ENCODE results near the gene COL2A1.

Gene COL2A1

GRCh38 chr12:48024735-48025134 lies 20.5 kb upstream of the COL2A1 start:
- Mint-ChIP-seq H3K4me3 (no peak overlapping the region), H3K4me1 (ENCODE audit: low read depth) (no peaks in the 10 kb centered on the region), H3K36me3 (ENCODE audit: low read depth) (no peaks in the 10 kb centered on the region), H3K9me3 (no peaks in the 10 kb centered on the region), H3K27me3 (ENCODE audit: low read depth) (peaks cover 31% of the 10 kb centered on the region), H3K27ac (no peak overlapping the region)

GRCh38 chr12:48023386-48023785 lies 19.1 kb upstream of the COL2A1 start:
- H3K27ac Mint-ChIP-seq: no peak overlapping the region
- H3K36me3 Mint-ChIP-seq (ENCODE audit: low read depth): no peaks in the 10 kb centered on the region
- peaks cover 39% of the 10 kb centered on the region for H3K27me3 Mint-ChIP-seq (ENCODE audit: low read depth)
- H3K4me1 Mint-ChIP-seq (ENCODE audit: low read depth): no peaks in the 10 kb centered on the region
- no peak overlapping the region for H3K4me3 Mint-ChIP-seq
- no peaks in the 10 kb centered on the region for H3K9me3 Mint-ChIP-seq

- Mint-ChIP-seq H3K4me1 (ENCODE audit: low read depth) (no peaks in the 10 kb centered on the region), H3K4me3 (no peak overlapping the region), H3K27me3 (ENCODE audit: low read depth) (peaks cover 44% of the 10 kb centered on the region), H3K27ac (no peak overlapping the region), H3K36me3 (ENCODE audit: low read depth) (no peaks in the 10 kb centered on the region), H3K9me3 (no peaks in the 10 kb centered on the region)
These were observed 18.6 kb upstream of the COL2A1 start for GRCh38 chr12:48022676-48023385.

DNA sequence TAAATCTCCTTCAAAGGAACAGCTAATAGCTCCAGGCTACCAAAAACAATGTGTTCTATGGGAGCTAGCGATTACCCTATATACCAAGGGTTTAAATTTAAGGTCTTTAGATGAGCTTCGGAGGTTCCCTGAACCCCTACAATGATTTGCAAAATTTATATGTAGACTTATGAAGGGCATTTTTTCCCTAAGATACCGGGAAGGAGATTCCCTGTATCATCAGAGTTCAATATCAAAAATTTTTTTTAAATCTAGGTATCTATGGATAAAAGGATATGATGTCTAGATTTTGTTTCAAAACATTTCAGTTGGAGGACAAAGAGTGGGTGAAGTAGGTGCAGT lies 17.9 kb upstream of the COL2A1 start:
- no peak overlapping the region for H3K27ac Mint-ChIP-seq
- H3K27me3 Mint-ChIP-seq (ENCODE audit: low read depth): peaks cover 47% of the 10 kb centered on the region
- H3K4me1 Mint-ChIP-seq (ENCODE audit: low read depth): no peaks in the 10 kb centered on the region
- no peak overlapping the region for H3K4me3 Mint-ChIP-seq
- no peaks in the 10 kb centered on the region for H3K36me3 Mint-ChIP-seq (ENCODE audit: low read depth)
- no peaks in the 10 kb centered on the region for H3K9me3 Mint-ChIP-seq

GRCh38 chr12:48021485-48022179 lies 17.4 kb upstream of the COL2A1 start:
- H3K9me3 Mint-ChIP-seq: no peaks in the 10 kb centered on the region
- no peak overlapping the region for H3K4me3 Mint-ChIP-seq
- no peaks in the 10 kb centered on the region for H3K36me3 Mint-ChIP-seq (ENCODE audit: low read depth)
- peaks cover 49% of the 10 kb centered on the region for H3K27me3 Mint-ChIP-seq (ENCODE audit: low read depth)
- H3K27ac Mint-ChIP-seq: no peak overlapping the region
- no peaks in the 10 kb centered on the region for H3K4me1 Mint-ChIP-seq (ENCODE audit: low read depth)

- Mint-ChIP-seq H3K36me3 (ENCODE audit: low read depth) (no peaks in the 10 kb centered on the region), H3K4me3 (no peak overlapping the region), H3K27me3 (ENCODE audit: low read depth) (peaks cover 52% of the 10 kb centered on the region), H3K9me3 (no peaks in the 10 kb centered on the region), H3K27ac (no peak overlapping the region), H3K4me1 (ENCODE audit: low read depth) (no peaks in the 10 kb centered on the region)
These were observed 15.5 kb upstream of the COL2A1 start for GRCh38 chr12:48019639-48020265.

DNA sequence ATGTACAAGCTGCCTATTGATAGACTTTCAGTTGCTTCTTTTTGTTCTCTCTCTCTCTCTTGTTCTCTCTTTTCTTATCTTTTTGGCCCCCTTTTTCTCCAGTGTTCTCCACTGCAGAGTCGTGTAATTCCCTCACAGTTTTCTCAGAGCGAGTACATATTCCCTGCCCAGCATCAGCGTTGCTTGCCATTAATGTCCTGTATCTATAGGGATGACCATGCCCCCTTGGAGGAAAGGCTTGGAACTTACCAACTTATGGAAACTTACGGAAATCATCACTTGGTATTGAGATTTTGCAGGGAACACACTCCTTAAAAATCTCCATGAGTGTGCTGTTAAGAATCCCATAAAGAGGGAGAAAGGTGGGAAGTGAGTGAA lies 14.3 kb upstream of the COL2A1 start:
- Mint-ChIP-seq H3K4me1 (ENCODE audit: low read depth) (no peaks in the 10 kb centered on the region), H3K9me3 (no peaks in the 10 kb centered on the region)

DNA sequence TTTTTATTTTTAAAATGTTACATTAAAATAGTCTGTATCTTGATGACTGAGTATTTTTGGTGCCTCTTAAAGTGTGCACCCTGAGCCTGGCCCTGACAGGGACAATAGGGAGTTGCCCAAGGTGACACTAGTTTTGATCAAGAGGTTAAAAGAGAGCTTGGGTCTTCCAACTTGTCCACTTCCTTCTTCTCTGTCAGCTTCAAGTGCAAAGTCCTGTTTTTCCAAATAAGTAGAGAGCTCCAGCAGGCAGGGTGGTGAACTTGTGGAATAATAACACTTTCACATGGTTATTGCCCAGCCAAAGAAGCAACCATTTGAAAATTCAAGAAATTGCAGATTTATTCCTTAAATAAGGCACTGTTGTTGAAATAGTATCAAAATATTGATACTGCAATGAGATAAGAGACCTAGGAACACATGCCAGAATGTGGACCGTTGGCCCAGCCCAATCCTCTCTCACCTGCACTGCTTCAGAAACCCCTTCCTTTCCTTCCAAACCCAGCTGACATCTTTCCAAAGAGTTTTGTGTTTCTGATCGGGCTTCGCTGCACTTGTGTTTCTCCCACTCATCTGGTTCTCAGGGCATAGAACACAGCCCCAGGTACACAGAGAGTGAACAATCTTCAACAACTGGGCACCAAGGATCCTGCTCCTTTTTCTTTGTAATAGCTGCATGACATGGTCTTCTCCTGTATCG lies 13.8 kb upstream of the COL2A1 start:
- peaks cover 51% of the 10 kb centered on the region for H3K27me3 Mint-ChIP-seq (ENCODE audit: low read depth)
- H3K4me1 Mint-ChIP-seq (ENCODE audit: low read depth): no peaks in the 10 kb centered on the region
- no peak overlapping the region for H3K4me3 Mint-ChIP-seq
- H3K27ac Mint-ChIP-seq: no peak overlapping the region
- no peaks in the 10 kb centered on the region for H3K9me3 Mint-ChIP-seq
- no peaks in the 10 kb centered on the region for H3K36me3 Mint-ChIP-seq (ENCODE audit: low read depth)

More for the DNA sequence above, 14.3 kb upstream of the COL2A1 start:
- no peak overlapping the region for H3K4me3 Mint-ChIP-seq
- peaks cover 53% of the 10 kb centered on the region for H3K27me3 Mint-ChIP-seq (ENCODE audit: low read depth)
- no peaks in the 10 kb centered on the region for H3K36me3 Mint-ChIP-seq (ENCODE audit: low read depth)
- H3K27ac Mint-ChIP-seq: no peak overlapping the region

DNA sequence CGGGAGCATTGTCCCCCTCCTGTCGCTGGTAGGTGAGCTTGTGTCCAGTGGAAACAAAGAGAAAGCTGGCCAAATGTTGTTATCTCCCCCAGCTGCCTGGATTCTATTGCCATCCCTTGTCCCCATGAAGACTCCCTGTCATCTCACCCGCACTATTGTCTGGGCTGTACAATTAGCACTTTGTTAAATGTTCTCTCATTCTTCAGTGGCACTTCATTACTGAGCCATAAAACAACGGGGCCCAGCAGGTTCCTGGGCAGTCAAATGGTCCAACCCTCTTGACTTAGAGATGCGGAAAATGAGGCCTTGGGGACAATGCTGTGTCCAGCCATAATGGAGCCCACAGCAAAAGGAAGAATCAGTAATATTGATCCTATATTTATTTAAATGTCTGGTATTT lies 13.2 kb upstream of the COL2A1 start:
- Mint-ChIP-seq H3K36me3 (ENCODE audit: low read depth) (no peaks in the 10 kb centered on the region), H3K27ac (no peak overlapping the region), H3K4me1 (ENCODE audit: low read depth) (no peaks in the 10 kb centered on the region), H3K27me3 (ENCODE audit: low read depth) (peaks cover 53% of the 10 kb centered on the region), H3K4me3 (no peak overlapping the region), H3K9me3 (no peaks in the 10 kb centered on the region)

DNA sequence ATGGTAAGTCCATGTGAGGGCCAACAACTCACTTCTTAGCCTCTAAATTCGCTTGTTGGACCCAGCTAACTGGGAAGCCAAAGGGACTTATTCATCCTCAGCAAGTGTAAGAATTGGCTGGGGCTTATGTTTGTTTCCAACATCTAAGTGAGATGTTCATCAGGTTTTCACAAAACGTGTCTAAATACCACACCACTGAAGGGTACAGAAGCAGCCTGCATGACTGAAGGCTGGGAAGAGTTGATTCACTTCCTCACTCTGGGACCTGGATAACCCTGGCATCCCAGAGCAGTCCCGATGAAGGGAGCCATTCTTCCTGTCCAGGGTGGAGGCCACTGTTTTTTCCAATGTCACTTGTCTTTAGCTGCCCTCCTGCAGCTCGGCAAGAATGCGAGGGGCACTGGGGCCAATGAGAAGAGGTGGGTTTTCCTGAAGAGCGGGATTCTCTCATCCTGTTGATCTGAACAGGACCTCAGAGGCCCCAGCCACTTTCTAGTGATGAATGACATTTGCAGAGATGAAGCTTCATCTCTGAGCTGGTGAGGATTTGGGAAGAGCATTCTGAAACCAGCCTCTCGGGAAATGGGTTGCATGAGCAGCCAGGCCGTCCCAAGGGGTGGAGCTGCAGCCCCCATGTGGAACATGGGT lies 12.2 kb upstream of the COL2A1 start:
- Mint-ChIP-seq H3K27ac (no peak overlapping the region), H3K9me3 (no peaks in the 10 kb centered on the region), H3K4me3 (no peak overlapping the region), H3K36me3 (ENCODE audit: low read depth) (no peaks in the 10 kb centered on the region), H3K4me1 (ENCODE audit: low read depth) (no peaks in the 10 kb centered on the region), H3K27me3 (ENCODE audit: low read depth) (peaks cover 52% of the 10 kb centered on the region)

- Mint-ChIP-seq H3K4me1 (ENCODE audit: low read depth) (no peaks in the 10 kb centered on the region), H3K4me3 (no peak overlapping the region), H3K36me3 (ENCODE audit: low read depth) (no peaks in the 10 kb centered on the region), H3K27ac (no peak overlapping the region), H3K9me3 (no peaks in the 10 kb centered on the region), H3K27me3 (ENCODE audit: low read depth) (peaks cover 57% of the 10 kb centered on the region)
These were observed 11.7 kb upstream of the COL2A1 start for GRCh38 chr12:48015954-48016353.

DNA sequence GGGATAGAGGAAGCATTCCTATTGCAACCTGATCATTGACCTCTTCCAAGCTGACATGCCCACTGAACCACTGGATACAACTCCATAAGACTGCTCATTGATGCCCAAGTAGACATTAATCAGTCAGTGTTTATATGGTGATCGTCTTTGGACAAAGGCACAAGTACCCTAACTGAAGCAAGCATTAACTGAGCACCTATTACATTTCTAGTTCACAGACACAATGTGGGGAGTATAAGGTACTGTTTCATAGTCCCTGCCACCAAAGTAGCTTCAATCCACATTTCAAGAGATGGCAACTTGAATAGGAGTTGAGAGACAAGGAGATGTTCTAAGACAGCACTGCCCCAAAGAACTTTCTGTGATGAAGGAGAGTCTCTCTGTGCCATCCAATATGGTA lies 10.9 kb upstream of the COL2A1 start:
- Mint-ChIP-seq H3K27ac (no peak overlapping the region), H3K27me3 (ENCODE audit: low read depth) (peaks cover 61% of the 10 kb centered on the region), H3K9me3 (no peaks in the 10 kb centered on the region), H3K4me1 (ENCODE audit: low read depth) (no peaks in the 10 kb centered on the region), H3K4me3 (no peak overlapping the region), H3K36me3 (ENCODE audit: low read depth) (no peaks in the 10 kb centered on the region)

GRCh38 chr12:48013287-48013686 lies 9.0 kb upstream of the COL2A1 start:
- Mint-ChIP-seq H3K27me3 (ENCODE audit: low read depth) (peaks cover 70% of the 10 kb centered on the region), H3K4me3 (no peak overlapping the region), H3K9me3 (no peaks in the 10 kb centered on the region), H3K27ac (no peak overlapping the region), H3K4me1 (ENCODE audit: low read depth) (no peaks in the 10 kb centered on the region), H3K36me3 (ENCODE audit: low read depth) (no peaks in the 10 kb centered on the region)

GRCh38 chr12:48012070-48012469 lies 7.8 kb upstream of the COL2A1 start:
- Mint-ChIP-seq H3K4me1 (ENCODE audit: low read depth) (no peaks in the 10 kb centered on the region), H3K27ac (no peak overlapping the region), H3K9me3 (no peaks in the 10 kb centered on the region), H3K4me3 (no peak overlapping the region), H3K36me3 (ENCODE audit: low read depth) (no peaks in the 10 kb centered on the region), H3K27me3 (ENCODE audit: low read depth) (peaks cover 75% of the 10 kb centered on the region)

Measured in T-helper 1 cell treated with Interleukin-12 subunit alpha and Interleukin-12 subunit beta and Interleukin-4 antibody, amounts not matched to agents 30 μg/mL and 1 μg/mL, for 36 hours (primary cell).